Activated naive CD4-positive, alpha-beta T cell treated with anti-CD3 and anti-CD28 coated beads, Interleukin-2, amount 50 U/mL, for 72 hours (primary cell): ENCODE results near the gene SFI1. TPM values are rescaled to one million over a fixed set of nuclear protein-coding genes. Genes with fewer than 3 reads are reported as not detected.
A peak's percentile ranks its signal among the peaks of the same experiment; 100 is the strongest.

Experiments used
- ATAC-seq, 2 donors: fragments of 150-1000 bp; cut with Tn5 transposase; 2 replicates each; pipeline ENCODE4 v1.10.0; 2021; ENCODE audit warnings: mild to moderate bottlenecking in 2 of 2, moderate library complexity in 2 of 2
- DNase-seq, 2 donors: peaks; one replicate each; pipeline ENCODE4 v3.0.0; 2021 to 2022; ENCODE audit warnings: low spot score in 2 of 2
- H3K27ac Mint-ChIP-seq, 2 donors: one replicate each; pipeline ENCODE4 v1.8.0; 2022; ENCODE audit warnings: mild to moderate bottlenecking in 2 of 2, mixed read lengths in 2 of 2
- H3K36me3 Mint-ChIP-seq, 2 donors: one replicate each; pipeline ENCODE4 v1.8.0; 2022; ENCODE audit warnings: mixed read lengths in 2 of 2
- H3K9me3 Mint-ChIP-seq, 2 donors: one replicate each; pipeline ENCODE4 v1.8.0; 2022; ENCODE audit warnings: mixed read lengths in 2 of 2
- total RNA-seq, 2 donors: library from RNA; stranded (reverse); gene quantifications; one replicate each; pipeline ENCODE4 v1.2.3, GENCODE V29; 2022

The SFI1 gene
- total RNA-seq, 2 donors from 2014 or later, result 259 to 290 TPM

- ATAC-seq, result no peak
- peak overlapping the region; percentile 62 to 91 for H3K27ac Mint-ChIP-seq
- peaks cover 0 to 4% of the 10 kb centered on the region in 2 donors for H3K36me3 Mint-ChIP-seq
- H3K9me3 Mint-ChIP-seq, result no peaks in the 10 kb centered on the region
- DNase-seq, result no peak
Measured at GRCh38 chr22:31627223-31627731, 130.9 kb downstream of the SFI1 start.

GRCh38 chr22:31628362-31628761, 132.0 kb downstream of the SFI1 start:
- DNase-seq, result no peak
- peaks cover 0 to 4% of the 10 kb centered on the region in 2 donors for H3K36me3 Mint-ChIP-seq
- ATAC-seq, result no peak
- no peaks in the 10 kb centered on the region for H3K9me3 Mint-ChIP-seq
- peak overlapping the region; percentile 60 to 91 for H3K27ac Mint-ChIP-seq

GRCh38 chr22:31628969-31629708, 132.8 kb downstream of the SFI1 start:
- Mint-ChIP-seq H3K36me3 (peaks cover 0 to 4% of the 10 kb centered on the region in 2 donors), H3K27ac (peak overlapping the region; percentile 78 to 91), H3K9me3 (no peaks in the 10 kb centered on the region)
- DNase-seq, result no peak
- ATAC-seq, result no peak

- ATAC-seq, result no peak
Measured at GRCh38 chr22:31629741-31630184, 133.4 kb downstream of the SFI1 start.

GRCh38 chr22:31630331-31631329, 134.3 kb downstream of the SFI1 start:
- peak; percentile 79 to 89 for DNase-seq
- ATAC-seq, result peak; percentile 77 to 93
- H3K36me3 Mint-ChIP-seq, result peaks cover 0 to 4% of the 10 kb centered on the region in 2 donors
- H3K9me3 Mint-ChIP-seq, result no peaks in the 10 kb centered on the region
- H3K27ac Mint-ChIP-seq, result peak overlapping the region; percentile 86 to 91

More at GRCh38 chr22:31629741-31630184, 133.4 kb downstream of the SFI1 start:
- H3K36me3 Mint-ChIP-seq, result peaks cover 0 to 4% of the 10 kb centered on the region in 2 donors
- no peaks in the 10 kb centered on the region for H3K9me3 Mint-ChIP-seq
- DNase-seq, result no peak
- peak overlapping the region in 1 of 2 donors; percentile 91 for H3K27ac Mint-ChIP-seq

GRCh38 chr22:31631436-31631835, 135.1 kb downstream of the SFI1 start:
- no peak for ATAC-seq
- no peak for DNase-seq
- H3K9me3 Mint-ChIP-seq, result no peaks in the 10 kb centered on the region
- no peaks in the 10 kb centered on the region for H3K36me3 Mint-ChIP-seq
- H3K27ac Mint-ChIP-seq, result peak overlapping the region; percentile 86 to 91

GRCh38 chr22:31635638-31636306, 139.4 kb downstream of the SFI1 start:
- H3K9me3 Mint-ChIP-seq, result no peaks in the 10 kb centered on the region
- ATAC-seq (no peak), DNase-seq (no peak)
- H3K27ac Mint-ChIP-seq, result peak overlapping the region; percentile 8 to 74
- no peaks in the 10 kb centered on the region for H3K36me3 Mint-ChIP-seq

- DNase-seq (no peak), ATAC-seq (no peak)
- Mint-ChIP-seq H3K27ac (peak overlapping the region in 1 of 2 donors; percentile 89), H3K9me3 (no peaks in the 10 kb centered on the region), H3K36me3 (peaks cover 0 to 9% of the 10 kb centered on the region in 2 donors)
Measured at GRCh38 chr22:31637447-31637890, 141.1 kb downstream of the SFI1 start.

- no peak for DNase-seq
- peak in 1 of 2 donors; percentile 47 for ATAC-seq
- H3K27ac Mint-ChIP-seq, result peak overlapping the region; percentile 68 to 89
- no peaks in the 10 kb centered on the region for H3K9me3 Mint-ChIP-seq
- H3K36me3 Mint-ChIP-seq, result peaks cover 0 to 9% of the 10 kb centered on the region in 2 donors
Measured at GRCh38 chr22:31637891-31638618, 141.7 kb downstream of the SFI1 start.

- no peak for DNase-seq
- Mint-ChIP-seq H3K36me3 (peaks cover 0 to 9% of the 10 kb centered on the region in 2 donors), H3K9me3 (no peaks in the 10 kb centered on the region), H3K27ac (peak overlapping the region; percentile 84 to 89)
- ATAC-seq, result peak; percentile 36 to 58
Measured at GRCh38 chr22:31639436-31640039, 143.2 kb downstream of the SFI1 start.

GRCh38 chr22:31646186-31647019, 150.1 kb downstream of the SFI1 start:
- peak; percentile 86 to 91 for ATAC-seq
- DNase-seq, result no peak

GRCh38 chr22:31647066-31647465, 150.7 kb downstream of the SFI1 start:
- no peaks in the 10 kb centered on the region for H3K9me3 Mint-ChIP-seq

More at GRCh38 chr22:31646186-31647019, 150.1 kb downstream of the SFI1 start:
- Mint-ChIP-seq H3K36me3 (peaks cover 0 to 27% of the 10 kb centered on the region in 2 donors), H3K9me3 (no peaks in the 10 kb centered on the region), H3K27ac (peak overlapping the region; percentile 68 to 85)

GRCh38 chr22:31647523-31648320, 151.4 kb downstream of the SFI1 start:
- H3K36me3 Mint-ChIP-seq, result peaks cover 0 to 22% of the 10 kb centered on the region in 2 donors
- H3K27ac Mint-ChIP-seq, result peak overlapping the region in 1 of 2 donors; percentile 21
- no peaks in the 10 kb centered on the region for H3K9me3 Mint-ChIP-seq
- DNase-seq, result no peak
- no peak for ATAC-seq

More at GRCh38 chr22:31647066-31647465, 150.7 kb downstream of the SFI1 start:
- peak overlapping the region; percentile 68 to 85 for H3K27ac Mint-ChIP-seq
- DNase-seq, result no peak
- no peak for ATAC-seq
- H3K36me3 Mint-ChIP-seq, result peaks cover 0 to 25% of the 10 kb centered on the region in 2 donors

GRCh38 chr22:31650391-31650790, 154.1 kb downstream of the SFI1 start:
- DNase-seq, result no peak
- Mint-ChIP-seq H3K9me3 (no peaks in the 10 kb centered on the region), H3K27ac (no peak overlapping the region), H3K36me3 (peaks cover 0 to 22% of the 10 kb centered on the region in 2 donors)
- ATAC-seq, result no peak
